OCI-LY3 (cell line): ENCODE measurements around the gene API5.

ENCODE experiments used
- H2AFZ ChIP-seq: fragments of 200-600, 300-600 bp; shearing (Covaris generic); 2 replicates; pipeline ENCODE4 v1.6.0; 2014; ENCODE audit warnings: antibody characterized with exemption, low read depth, low read length
- H3K27ac ChIP-seq: fragments of 200-600, 300-600 bp; sonication (generic); 2 replicates; pipeline ENCODE4 v1.5.1; 2014; ENCODE audit warnings: mild to moderate bottlenecking, low read length, moderate library complexity, mixed read lengths
- H3K27me3 ChIP-seq: fragments of 200-600, 300-600 bp; sonication (generic); 2 replicates; pipeline ENCODE4 v1.6.1; 2014; ENCODE audit warnings: low read depth, low read length, mixed read lengths
- H3K36me3 ChIP-seq: fragments of 200-600, 300-600 bp; sonication (generic); replicated peaks from 2 replicates; pipeline ENCODE3; 2014; ENCODE audit warnings: low read depth, low read length, mixed read lengths
- H3K4me1 ChIP-seq: fragments of 300-600, 200-600 bp; sonication (generic); 2 replicates; pipeline ENCODE4 v1.6.1; 2014; ENCODE audit warnings: low read length, mixed read lengths
- H3K4me2 ChIP-seq: fragments of 200-600, 300-600 bp; sonication (generic); 2 replicates; pipeline ENCODE4 v1.6.1; 2014; ENCODE audit warnings: low read length, mixed read lengths
- H3K4me3 ChIP-seq: fragments of 300-600, 200-600 bp; sonication (generic); 2 replicates; pipeline ENCODE4 v1.5.1; 2014; ENCODE audit warnings: antibody characterized with exemption, mild to moderate bottlenecking, low read length, moderate library complexity
- H3K79me2 ChIP-seq: fragments of 300-600, 200-600 bp; shearing (Covaris generic); 2 replicates; pipeline ENCODE4 v1.6.1; 2014; ENCODE audit warnings: mild to moderate bottlenecking, low read length, mixed read lengths
- H3K9ac ChIP-seq: fragments of 300-600, 200-600 bp; shearing (Covaris generic); 2 replicates; pipeline ENCODE4 v1.6.0; 2014; ENCODE audit warnings: mild to moderate bottlenecking, low read length, moderate library complexity
- H3K9me3 ChIP-seq: fragments of 200-600, 300-600 bp; shearing (Covaris generic); 2 replicates; pipeline ENCODE4 v1.6.1; 2014; ENCODE audit warnings: low read length, mixed read lengths; ENCODE audit not compliant: insufficient read depth
- H4K20me1 ChIP-seq: fragments of 200-600, 300-600 bp; sonication (generic); 2 replicates; pipeline ENCODE4 v1.6.1; 2016; ENCODE audit warnings: low read length, mixed read lengths; ENCODE audit not compliant: insufficient read depth
- CTCF ChIP-seq: fragments of 200-600, 300-600 bp; sonication (generic); IDR thresholded peaks from 2 replicates; pipeline ENCODE4 v1.5.1; 2014; ENCODE audit warnings: antibody characterized with exemption, low read length, low read depth
- EZH2phosphoT487 ChIP-seq: fragments of 200-600 bp; shearing (Covaris generic); IDR thresholded peaks from 2 replicates; pipeline ENCODE4 v1.6.1; 2018; ENCODE audit warnings: antibody characterized with exemption, mixed run types, low read depth

The API5 gene

GRCh38 chr11:43382614-43383013 lies 70.8 kb downstream of the API5 start:
- no peak overlapping the region for H3K4me3 ChIP-seq
- peaks cover 20% of the 10 kb centered on the region for H3K79me2 ChIP-seq
- H3K4me2 ChIP-seq: no peak overlapping the region

GRCh38 chr11:43384393-43384792 lies 72.6 kb downstream of the API5 start:
- H3K4me2 ChIP-seq: no peak overlapping the region
- H4K20me1 ChIP-seq: peaks cover 5% of the 10 kb centered on the region; the same call in 1 of the 2 replicates
- H3K9me3 ChIP-seq: no peaks in the 10 kb centered on the region
- H3K9ac ChIP-seq: no peak overlapping the region
- H3K4me1 ChIP-seq: peaks cover 7% of the 10 kb centered on the region
- no peak overlapping the region for H2AFZ ChIP-seq
- no peak overlapping the region for H3K4me3 ChIP-seq
- H3K79me2 ChIP-seq: peaks cover 3% of the 10 kb centered on the region; the same call in 1 of the 2 replicates
- TF ChIP-seq EZH2phosphoT487: no peak
- TF ChIP-seq CTCF: no peak
- peaks cover 22% of the 10 kb centered on the region for H3K36me3 ChIP-seq
- H3K27me3 ChIP-seq: no peaks in the 10 kb centered on the region
- no peak overlapping the region for H3K27ac ChIP-seq

More at GRCh38 chr11:43382614-43383013, 70.8 kb downstream of the API5 start:
- peaks cover 14% of the 10 kb centered on the region for H4K20me1 ChIP-seq
- no peak overlapping the region for H3K9ac ChIP-seq
- H3K36me3 ChIP-seq: peaks cover 22% of the 10 kb centered on the region
- H3K27me3 ChIP-seq: no peaks in the 10 kb centered on the region
- TF ChIP-seq CTCF (no peak), EZH2phosphoT487 (no peak)
- H3K9me3 ChIP-seq: no peaks in the 10 kb centered on the region
- H2AFZ ChIP-seq: no peak overlapping the region
- no peak overlapping the region for H3K27ac ChIP-seq
- H3K4me1 ChIP-seq: peaks cover 7% of the 10 kb centered on the region

- H3K4me3 ChIP-seq: no peak overlapping the region
- TF ChIP-seq CTCF: no peak
- TF ChIP-seq EZH2phosphoT487: no peak
- H3K9me3 ChIP-seq: no peaks in the 10 kb centered on the region
- no peaks in the 10 kb centered on the region for H4K20me1 ChIP-seq
- H3K27me3 ChIP-seq: no peaks in the 10 kb centered on the region
- H3K27ac ChIP-seq: no peak overlapping the region
- H2AFZ ChIP-seq: no peak overlapping the region
- H3K4me2 ChIP-seq: no peak overlapping the region
- no peak overlapping the region for H3K9ac ChIP-seq
- peaks cover 48% of the 10 kb centered on the region for H3K36me3 ChIP-seq
- H3K79me2 ChIP-seq: no peaks in the 10 kb centered on the region
- H3K4me1 ChIP-seq: no peaks in the 10 kb centered on the region
Observed at GRCh38 chr11:43392713-43393112, 80.9 kb downstream of the API5 start.

- no peak overlapping the region for H3K4me3 ChIP-seq
- H3K9ac ChIP-seq: no peak overlapping the region
- no peak for TF ChIP-seq CTCF
- TF ChIP-seq EZH2phosphoT487: no peak
- no peak overlapping the region for H2AFZ ChIP-seq
- no peaks in the 10 kb centered on the region for H3K79me2 ChIP-seq
- H3K36me3 ChIP-seq: peaks cover 58% of the 10 kb centered on the region
- H4K20me1 ChIP-seq: no peaks in the 10 kb centered on the region
- no peak overlapping the region for H3K27ac ChIP-seq
- H3K27me3 ChIP-seq: no peaks in the 10 kb centered on the region
- no peaks in the 10 kb centered on the region for H3K4me1 ChIP-seq
- H3K4me2 ChIP-seq: no peak overlapping the region
- H3K9me3 ChIP-seq: no peaks in the 10 kb centered on the region
Observed at GRCh38 chr11:43393765-43394355, 82.1 kb downstream of the API5 start.
